GM04503 (cell line): ENCODE measurements around the gene TANGO6.

Experiments used
- DNase-seq: peaks from one replicate; pipeline ENCODE4 v3.0.0-alpha.2; 2012; ENCODE audit warnings: low read depth

The TANGO6 gene

GRCh38 chr16:69100071-69100691 is 256.9 kb downstream of the TANGO6 start:
- DNase-seq: no peak

DNA sequence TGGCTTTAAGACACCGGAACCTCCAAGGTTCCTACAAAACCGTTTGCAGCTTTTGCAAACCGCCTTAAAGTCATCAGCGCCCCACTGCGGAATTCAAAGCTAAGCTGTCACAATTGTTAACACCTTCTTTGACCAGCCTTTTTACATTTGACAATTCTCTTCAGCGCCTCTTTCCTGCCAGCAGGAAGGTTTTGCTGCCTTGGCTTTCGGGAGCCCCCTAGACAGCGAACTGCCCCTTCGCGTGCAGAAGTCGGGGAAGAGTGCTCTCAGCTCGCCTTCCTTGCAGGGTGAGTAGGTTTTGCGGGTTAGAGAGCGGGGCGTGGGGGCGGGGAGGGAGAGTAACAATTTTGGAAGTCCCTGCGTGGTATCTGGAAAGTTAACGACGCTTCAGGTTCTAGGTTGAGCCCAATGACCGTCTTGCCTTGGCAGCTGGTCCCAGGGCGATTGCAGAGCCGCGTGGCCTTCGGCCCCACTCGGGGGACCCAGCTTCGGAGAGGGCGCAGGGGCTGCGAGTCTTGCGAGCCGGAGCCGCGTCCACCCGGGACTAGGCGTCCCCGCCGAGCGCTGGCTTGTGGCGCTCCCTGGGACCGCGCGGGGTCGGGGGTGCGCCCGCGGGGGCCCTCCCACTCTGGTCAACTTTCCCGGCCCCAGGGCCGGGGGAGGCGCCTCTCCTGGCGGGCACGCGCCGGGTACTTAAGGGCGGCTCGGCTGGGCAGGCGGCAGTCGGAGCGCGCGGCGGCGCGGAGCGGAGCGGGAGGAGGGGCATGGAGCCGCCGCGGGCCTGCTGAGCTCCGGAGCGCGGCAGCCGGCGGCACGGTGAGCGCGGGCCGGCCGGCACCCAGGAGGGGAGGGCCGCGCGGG is 262.4 kb downstream of the TANGO6 start, which contains the start of gene HAS3:
Gene HAS3, plus strand, starts transcription at position 153 of the 861 bp plus-strand sequence. CDS start 3,743 bp downstream, outside the sequence.
- DNase-seq: no peak

- no peak for DNase-seq
Measured at GRCh38 chr16:69106491-69107315, 263.4 kb downstream of the TANGO6 start.

DNA sequence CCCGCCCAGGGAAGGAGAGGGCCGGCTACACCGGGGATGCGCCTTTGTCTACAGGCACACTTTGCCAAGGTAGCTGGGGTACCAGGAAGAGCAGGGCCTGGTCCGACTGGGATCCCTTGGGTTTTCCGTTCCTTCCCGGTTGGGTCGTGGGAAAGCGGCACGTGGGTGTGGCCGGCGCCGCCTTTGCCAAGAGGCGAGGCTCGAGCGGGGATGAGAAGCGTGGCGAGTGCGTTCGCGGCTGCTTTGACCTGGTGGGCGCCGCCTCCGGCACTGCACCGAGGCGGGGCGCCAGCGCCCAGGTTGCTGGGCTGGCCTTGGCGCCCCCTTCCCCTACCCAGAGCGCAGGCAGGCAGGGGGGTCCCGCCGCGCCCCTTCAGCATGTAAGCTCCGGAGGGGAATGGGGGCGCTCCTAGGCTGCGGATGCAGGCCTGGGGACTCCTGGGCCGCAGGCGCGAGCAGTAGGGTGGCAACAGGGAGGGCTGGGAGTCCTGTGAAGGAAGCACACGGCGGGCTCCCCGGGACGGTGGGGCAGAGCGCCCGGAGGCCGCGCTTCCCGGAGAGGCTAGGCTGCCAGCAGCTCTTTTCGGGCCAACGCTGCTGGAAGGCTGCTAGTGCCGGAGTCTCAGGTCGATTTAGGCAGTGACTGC is 264.1 kb downstream of the TANGO6 start:
- DNase-seq: no peak

GRCh38 chr16:69108064-69108904 is 265.0 kb downstream of the TANGO6 start:
- no peak for DNase-seq

DNA sequence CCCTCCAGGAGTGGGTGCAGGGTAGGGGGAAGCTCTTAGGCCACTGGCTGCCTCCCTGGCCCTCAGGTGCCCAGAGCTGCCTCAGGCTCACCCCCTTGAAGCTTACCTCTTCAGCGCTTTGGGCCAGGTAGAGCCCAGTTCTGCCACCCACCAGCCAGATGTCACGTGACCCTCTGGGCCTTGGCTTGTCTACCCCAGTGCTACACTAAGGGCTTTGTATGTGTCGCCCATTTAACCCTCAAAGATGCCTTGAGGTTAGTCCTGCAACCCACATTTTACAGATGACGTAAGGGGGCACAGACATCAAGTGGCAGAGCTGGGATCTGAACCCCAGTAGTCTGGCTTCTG is 265.5 kb downstream of the TANGO6 start:
- no peak for DNase-seq

GRCh38 chr16:69109486-69110270 is 266.3 kb downstream of the TANGO6 start:
- DNase-seq: no peak

DNA sequence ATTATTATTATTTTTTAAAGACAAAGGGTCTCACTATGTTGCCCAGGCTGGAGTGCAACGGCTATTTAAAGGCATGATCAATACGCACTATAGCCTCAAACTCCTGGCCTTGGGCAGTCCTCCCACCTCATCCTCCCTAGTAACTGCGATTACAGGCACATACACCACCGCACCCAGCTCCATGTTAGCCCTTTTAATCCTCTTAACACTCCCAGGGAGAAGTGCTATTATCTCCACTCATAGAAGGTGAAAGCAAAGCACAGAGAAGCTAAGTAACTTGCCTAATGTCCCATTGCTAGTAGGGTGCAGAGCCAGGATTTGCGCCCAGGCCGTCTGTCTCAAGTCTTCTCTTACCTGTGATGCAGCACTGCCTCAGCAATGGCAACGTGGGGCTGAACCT is 267.1 kb downstream of the TANGO6 start:
- no peak for DNase-seq

DNA sequence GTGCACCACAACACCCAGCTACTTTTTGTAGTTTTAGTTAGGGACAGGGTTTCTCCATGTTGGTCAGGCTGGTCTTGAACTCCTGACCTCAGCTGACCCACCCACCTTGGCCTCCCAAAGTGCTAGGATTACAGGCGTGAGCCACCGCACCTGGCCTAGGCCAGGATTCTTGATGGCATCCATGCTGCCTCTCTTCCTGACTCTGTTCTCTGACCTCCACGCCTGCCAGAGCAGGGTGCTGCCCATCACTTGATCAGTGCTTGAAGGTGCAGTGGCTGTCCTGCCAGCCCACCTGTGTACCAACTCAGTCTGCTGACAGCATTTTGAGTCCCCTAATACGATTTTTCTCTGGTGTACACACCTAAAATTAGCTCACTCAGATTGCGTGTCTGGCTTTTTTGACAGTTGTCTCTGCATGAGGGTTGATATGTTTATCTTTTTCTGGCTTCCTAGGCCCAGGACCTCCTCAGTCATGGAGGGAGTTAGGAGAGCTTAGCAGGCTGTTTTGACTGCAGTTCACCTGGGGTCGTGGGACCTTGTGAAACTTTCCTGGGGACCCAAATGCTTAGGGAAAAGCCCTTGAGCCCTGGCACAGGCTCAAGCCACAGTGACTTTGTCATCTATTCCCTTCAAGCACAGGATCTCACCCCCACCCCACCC is 268.0 kb downstream of the TANGO6 start:
- DNase-seq: no peak

DNA sequence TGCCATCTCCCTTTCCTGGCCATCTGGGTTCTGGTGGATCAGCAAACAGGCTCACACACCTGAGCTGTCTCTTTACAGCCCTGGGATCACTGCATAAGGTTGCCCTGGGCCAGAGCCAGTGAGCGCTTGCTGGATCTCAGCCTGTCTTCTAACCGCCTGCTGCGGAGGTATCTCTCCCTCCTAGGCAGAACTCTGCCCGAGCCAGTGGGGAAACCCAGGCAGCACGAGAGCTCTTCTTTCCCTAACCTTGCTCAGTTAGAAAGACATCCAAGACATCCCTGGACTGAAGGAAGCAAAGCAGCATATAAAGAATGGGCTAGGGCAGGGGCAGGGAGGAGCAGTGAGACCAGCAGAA is 268.5 kb downstream of the TANGO6 start:
- DNase-seq: no peak

- DNase-seq: no peak
Measured at GRCh38 chr16:69112285-69113129, 269.2 kb downstream of the TANGO6 start.

DNA sequence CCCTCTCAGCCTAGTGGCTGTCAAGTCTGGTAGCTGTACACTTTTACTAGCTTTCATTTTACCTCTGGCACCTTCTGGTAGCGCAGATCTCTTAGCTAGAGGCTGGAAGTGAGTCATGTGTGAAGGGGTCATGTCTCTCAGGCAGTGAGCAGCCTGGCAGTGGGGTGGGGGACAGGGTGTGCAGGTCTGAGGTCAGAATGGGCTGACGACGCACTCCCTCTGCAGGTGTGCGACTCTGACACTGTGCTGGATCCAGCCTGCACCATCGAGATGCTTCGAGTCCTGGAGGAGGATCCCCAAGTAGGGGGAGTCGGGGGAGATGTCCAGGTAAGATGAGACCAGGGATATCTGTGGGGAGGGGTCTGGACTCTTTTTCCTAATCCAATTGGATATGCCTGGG is 269.9 kb downstream of the TANGO6 start:
- DNase-seq: no peak

DNA sequence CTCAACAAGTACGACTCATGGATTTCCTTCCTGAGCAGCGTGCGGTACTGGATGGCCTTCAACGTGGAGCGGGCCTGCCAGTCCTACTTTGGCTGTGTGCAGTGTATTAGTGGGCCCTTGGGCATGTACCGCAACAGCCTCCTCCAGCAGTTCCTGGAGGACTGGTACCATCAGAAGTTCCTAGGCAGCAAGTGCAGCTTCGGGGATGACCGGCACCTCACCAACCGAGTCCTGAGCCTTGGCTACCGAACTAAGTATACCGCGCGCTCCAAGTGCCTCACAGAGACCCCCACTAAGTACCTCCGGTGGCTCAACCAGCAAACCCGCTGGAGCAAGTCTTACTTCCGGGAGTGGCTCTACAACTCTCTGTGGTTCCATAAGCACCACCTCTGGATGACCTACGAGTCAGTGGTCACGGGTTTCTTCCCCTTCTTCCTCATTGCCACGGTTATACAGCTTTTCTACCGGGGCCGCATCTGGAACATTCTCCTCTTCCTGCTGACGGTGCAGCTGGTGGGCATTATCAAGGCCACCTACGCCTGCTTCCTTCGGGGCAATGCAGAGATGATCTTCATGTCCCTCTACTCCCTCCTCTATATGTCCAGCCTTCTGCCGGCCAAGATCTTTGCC is 271.1 kb downstream of the TANGO6 start:
- no peak for DNase-seq

GRCh38 chr16:69114976-69115355 is 271.6 kb downstream of the TANGO6 start:
- DNase-seq: no peak

DNA sequence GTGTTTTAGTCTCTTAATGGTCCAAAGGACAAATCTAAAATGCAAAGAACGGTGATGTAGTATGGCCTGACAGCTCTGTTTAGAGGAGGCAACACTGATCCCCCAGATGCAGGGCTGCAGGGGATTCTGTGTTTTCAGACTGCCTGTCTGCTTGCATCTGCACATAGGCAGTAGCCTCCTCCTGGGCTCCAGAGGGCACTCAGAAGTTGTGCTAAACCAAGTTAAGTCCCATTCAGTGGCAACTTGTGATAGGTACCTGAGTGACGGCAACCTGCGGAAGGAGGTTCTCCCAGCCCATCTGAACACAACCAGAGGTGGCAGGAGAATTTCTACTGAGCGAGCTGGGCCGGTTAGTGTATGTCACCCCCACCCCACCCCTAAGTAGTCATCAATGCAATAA is 272.0 kb downstream of the TANGO6 start:
- no peak for DNase-seq

- DNase-seq: no peak
Measured at GRCh38 chr16:69115837-69116236, 272.5 kb downstream of the TANGO6 start.

DNA sequence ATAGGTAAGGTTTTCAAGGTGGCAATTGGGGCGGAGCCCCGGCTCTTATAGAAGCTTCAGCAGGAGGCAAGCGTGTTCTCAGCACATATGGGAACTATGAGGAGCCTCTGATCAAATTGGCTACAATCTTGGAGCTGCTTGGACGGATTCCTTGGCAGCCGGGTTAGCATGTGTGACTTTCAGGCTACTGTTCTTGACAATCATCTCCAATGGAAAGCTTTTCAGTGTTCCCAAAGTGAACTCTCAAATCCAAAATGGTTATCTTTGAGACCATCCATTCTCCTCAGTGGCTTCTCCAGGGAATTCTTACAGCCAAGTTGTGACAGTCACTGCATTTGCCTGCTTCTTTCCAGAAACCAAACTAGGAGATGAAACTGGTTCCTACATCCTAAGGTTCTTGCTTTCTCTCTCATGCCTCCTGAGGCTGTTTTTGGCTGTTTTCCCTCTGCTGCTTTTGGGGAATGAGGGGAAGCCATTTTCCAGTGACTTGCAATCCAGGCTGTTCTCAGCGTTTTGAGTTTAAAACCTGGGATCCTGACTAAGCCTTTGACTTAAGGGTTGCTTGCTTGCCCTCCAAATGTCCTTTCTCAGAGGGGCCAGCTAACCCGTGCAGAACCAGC is 273.0 kb downstream of the TANGO6 start:
- no peak for DNase-seq

- no peak for DNase-seq
Measured at GRCh38 chr16:69116906-69117305, 273.6 kb downstream of the TANGO6 start.
